ENCODE measurements around the gene BTBD9.
A peak's percentile ranks its signal among the peaks of the same experiment; 100 is the strongest.

BTBD9 gene

DNA sequence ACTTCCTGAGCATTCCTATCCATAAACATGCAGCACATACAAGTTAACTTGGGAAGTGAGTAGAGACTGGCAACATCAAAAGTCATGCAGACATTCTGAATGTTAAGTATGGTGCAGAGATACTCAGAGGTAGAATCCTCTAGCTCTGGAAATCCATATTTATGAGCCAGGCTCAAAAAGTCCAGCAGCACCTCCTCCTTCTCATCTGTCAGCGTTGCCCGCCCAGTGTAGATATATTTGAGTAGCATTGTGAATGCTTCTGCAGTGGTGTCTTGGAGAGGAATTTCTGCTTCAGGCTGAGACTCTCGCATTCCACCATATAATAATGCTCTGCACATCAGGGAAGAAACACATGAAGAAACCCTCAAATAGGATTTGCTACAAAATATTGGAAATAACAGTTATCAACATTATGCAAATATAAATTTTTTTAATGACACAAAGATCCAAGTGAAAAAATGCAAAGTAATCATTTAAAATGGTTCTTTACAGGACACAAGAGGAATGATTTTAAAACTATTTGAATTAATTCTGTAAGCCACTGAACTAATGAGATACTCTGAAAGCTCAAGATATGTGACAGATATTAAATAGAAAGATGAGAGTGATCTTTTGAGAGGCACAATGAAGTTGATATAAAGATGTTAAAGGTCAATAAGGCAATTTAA, 45.6 kb downstream of the BTBD9 start:
- no peak for DNase-seq (ENCODE audit: low read depth)

DNA sequence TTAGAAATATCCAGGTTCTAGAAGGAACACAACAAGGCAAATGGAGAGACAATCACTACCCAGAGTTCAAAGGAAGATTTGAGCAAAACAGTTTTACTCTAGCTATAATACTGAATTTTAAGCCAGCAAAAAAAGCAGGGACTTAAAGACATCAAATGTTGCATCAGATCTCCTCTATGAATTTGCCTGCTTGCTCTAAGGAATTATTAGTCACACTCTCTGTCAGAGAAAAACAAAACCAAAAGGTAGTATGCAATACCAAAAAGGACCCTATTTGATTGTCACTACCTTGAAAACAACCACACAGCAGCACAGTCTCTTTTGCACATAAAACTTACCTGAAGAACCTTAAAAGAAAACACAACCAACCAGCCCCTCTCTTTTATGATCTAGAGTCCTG, 46.3 kb downstream of the BTBD9 start:
- no peak for DNase-seq (ENCODE audit: low read depth)

DNA sequence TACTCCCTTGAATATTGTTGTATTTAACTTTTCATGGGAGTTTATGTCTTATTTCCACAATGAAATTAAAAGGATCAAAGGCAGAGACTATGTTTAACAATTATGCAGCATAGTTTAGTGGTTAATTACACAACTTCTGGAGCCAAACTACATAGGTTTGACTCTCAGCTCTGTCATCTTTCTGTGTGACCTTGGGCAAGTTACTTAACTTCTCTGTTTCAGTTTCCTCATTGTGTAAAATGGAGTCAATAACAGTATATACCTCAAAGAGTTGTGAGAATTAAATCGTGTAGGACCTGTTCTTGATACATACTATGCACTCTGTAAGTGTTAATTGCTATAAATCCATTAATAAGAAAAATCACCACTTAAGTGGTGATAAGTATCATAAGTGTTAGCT, 48.3 kb downstream of the BTBD9 start:
- no peak for DNase-seq (ENCODE audit: low read depth)

DNA sequence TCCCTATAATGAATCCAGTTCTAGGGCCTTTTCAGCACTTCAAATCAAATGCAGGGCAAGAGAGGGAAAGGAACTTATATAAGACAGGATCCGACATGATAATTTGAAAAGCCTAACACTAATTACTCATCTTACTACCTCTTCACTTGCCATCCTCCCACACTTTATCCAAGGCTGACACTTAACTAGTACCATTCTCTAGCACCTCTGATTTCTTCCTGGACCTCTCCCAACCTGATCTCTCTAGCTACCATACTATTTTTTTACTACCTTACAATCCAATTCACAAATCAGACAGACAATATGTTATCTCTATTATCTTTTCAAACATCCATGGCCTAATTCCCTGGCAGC, 50.4 kb downstream of the BTBD9 start:
- no peak for DNase-seq (ENCODE audit: low read depth)

DNA sequence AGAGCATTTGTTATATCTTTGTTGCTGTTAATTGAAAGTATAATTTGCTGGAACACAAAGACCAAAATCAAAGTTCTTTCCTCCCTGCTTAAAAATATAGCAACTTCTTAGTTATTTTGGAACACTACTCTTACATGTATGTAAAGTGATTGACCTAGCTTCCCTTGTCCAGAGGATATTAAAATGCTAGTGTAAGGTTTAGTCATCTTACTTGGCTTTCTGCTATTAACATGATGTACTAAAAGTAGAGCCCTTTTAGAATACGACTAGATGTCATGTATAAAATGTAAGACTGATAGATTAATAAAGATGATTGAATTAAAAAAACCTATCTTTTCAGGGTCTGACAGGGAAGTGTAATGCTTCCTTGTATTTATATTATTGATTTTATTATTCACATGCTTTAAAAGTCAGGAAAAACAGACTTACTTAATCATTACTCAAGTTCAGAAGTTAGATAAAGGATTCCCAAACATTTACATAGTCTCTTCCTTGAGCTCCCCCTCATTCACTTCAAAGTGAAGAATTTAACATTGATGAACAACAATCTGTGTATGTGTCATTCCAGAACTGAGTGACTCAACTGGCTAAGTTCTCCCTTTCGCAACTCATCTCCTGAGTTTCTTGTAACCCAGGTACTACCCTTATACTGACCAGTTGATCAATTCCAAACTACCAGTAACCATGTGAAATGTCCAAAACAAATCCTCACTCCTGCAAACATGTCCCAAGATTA, 50.9 kb downstream of the BTBD9 start:
- peak; percentile 58 for DNase-seq (ENCODE audit: low read depth)

DNA sequence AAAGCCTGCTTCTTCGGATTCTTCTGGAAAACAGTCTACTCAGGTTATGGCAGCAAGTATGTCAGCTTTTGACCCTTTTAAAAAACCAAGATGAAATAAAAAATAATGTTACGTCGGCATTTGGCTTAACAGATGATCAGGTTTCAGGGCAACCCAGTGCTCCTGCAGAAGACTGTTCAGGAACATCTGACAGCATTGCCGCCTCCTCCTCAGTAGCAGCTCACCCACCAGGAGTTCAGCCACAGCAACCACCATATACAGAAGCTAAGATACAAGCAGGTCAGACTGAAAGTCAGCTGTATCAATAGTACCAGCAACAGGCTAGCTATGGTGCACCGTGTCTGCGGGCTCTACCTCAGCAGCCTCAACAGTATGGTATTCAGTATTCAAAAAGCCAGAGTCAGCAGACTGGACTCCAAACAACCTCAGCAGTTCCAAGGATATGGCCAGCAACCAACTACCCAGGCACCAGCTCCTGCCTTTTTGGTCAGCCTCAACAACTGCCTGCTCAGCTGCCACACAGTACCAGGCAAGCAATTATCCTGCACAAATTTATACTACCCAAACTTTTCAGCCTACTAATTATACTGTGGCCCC, 51.9 kb downstream of the BTBD9 start:
- DNase-seq (ENCODE audit: low read depth): no peak

DNA sequence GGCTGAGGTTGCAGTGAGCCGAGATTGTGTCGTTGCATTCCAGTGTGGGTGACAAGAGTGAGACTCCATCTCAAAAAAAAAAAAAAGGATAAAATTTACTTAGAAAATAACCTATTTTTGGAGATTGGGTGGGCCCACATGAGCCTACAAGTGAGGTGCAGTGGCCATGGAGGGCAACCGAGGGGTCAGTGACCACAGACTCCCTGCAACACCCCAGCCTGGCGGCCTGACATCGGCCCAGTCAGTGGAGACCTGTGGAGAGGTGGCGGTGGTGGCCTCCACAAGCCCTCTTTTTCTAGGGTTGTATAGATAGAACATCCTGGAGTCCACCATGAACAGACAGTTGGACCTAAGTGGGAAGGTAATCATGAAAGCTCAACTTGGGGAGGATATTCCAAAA, 52.7 kb downstream of the BTBD9 start:
- DNase-seq (ENCODE audit: low read depth): no peak

DNA sequence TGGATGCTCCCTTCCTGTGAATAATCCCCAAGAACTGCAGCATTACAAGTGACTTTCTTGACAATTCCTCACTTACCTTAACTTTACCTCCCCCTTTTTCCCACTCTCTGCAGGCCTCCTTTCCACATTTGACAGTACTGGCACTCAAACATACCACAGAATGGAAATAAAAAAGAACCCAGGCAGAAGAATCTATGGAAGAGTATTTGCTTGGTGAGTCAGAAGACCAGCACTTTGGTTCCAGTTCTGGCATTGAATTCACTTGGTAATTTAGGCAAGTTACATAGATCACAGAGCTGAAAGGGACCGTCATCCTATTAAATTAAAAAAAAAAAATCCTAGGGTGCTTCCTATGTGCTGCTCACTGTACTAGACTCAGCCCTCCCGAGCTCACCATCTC, 55.0 kb downstream of the BTBD9 start:
- no peak for DNase-seq (ENCODE audit: low read depth)

DNA sequence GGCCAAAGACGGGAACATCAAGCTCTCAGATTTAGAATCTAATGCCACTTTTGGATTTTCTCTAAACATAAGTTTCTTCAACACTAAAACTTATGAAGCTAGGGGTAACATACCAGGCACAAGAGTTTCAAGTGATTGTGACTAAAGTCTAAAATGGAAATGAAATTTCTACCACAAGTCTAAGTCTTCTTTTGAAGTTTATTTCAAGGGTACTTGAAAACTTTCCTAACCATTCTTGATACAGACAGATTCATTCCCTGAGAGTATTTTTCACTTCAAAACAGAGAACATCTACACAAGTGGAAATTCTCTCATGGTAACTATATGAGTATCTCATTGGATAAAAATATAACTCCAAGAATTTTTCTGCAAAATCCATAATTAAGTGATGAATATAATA, 56.2 kb downstream of the BTBD9 start:
- no peak for DNase-seq (ENCODE audit: low read depth)

DNA sequence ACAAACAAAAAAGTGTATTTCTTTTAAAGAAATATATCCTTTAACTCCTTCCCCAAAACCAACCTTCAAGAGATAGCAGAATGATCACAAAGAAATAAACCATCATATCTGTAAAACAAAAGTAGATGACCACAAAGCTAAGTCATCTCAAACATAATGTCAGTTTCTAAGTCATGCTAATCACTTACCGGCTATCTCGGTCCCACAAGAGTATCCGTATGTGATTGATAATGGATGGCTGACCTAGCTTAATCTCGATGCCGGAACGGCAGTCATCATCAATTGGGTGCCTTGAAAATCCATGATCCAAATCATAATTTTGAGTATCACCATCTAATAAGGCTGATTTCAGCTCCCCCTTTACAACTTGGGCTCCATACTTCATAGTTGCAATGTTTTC, 59.7 kb downstream of the BTBD9 start:
- no peak for DNase-seq (ENCODE audit: low read depth)

DNA sequence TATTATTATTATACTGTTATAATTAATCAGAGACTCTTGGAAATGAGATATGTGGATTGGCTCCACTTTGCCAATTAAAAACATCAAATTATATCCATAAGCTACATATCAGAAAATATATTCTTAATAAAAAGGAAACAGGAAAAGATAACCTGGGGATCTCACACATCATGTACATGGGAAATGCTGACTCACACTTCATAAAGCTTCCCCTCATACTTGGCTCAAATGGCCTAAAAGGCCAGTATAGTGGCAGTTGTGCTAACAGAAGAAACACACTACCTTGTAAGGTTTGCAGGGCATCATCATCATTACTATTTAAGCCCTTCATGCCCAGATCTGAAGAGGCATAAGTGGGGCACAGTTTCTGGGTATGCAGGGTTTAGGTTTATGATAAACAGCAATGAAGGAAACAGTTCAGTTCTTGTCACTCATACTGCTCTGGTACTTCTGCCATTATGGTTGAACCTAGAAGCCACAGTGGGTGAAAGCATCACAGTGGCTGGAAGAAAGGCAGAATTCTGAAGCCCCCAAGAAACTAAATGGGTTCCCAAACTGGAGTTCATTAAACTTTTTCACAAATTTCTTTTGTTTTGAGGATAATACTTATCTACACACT, 60.6 kb downstream of the BTBD9 start:
- DNase-seq (ENCODE audit: low read depth): no peak

DNA sequence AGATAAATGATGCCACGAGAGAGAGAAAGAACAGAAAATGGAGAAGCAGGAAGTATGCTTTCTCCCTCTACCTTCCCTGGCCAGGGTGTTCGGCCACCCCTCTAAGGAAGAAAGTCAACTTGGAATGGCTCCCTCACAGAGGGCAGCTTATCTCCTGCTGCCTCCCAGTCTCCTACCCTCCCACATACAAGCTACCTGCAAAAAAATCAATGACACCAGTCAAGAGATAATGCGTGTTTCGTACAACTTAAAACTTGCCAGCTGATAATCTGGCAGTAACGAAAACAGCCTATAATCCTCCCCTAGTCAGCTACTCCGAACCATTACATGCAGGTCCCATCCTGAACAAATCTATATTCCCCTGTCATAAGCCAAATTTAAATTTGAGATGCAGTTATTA, 61.7 kb downstream of the BTBD9 start:
- DNase-seq (ENCODE audit: low read depth): no peak

DNA sequence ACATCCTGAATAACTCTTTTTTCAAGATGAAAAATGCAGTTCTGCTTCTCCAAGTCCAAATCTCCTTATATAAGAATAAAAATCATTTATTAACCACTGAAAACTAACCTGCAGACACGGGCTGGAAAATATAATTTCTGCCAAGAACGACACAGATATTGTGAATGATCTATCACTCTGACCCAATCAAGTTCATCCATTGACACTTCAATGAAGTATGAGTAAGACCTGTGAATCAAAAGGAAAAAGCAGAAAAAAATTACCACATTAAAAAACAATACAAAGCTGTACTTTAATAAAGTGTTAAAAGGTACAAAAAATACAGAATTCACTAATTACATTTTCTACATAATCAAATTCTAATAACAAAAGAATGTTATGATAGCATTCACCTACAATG, 62.2 kb downstream of the BTBD9 start:
- no peak for DNase-seq (ENCODE audit: low read depth)

DNA sequence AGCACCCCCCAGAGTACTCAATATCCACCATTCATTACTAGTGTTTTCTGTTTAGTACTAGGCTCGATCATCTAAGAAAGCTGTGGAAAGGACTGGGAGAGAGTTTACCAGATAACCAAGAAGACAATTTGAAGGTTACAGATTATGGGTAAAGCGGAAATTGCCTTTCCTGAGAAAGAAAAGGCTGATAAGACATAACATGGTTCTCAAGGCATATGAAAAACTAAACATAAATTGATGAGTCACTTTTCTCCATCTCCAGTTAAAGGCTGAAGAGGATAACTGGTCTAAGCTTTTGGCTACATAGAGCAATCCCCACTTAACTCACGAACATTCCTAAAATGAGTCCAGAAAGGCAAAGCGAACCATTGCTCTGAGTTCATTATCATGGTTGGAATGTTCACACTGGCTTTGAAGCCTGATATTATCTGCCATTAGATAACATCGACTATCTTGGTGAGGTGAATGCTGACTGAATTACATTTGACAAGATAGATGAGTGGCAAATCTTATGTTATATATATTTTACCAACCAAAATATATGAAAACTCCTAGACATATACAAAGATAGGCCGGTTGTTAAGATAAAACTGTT, 65.8 kb downstream of the BTBD9 start:
- DNase-seq (ENCODE audit: low read depth): no peak

DNA sequence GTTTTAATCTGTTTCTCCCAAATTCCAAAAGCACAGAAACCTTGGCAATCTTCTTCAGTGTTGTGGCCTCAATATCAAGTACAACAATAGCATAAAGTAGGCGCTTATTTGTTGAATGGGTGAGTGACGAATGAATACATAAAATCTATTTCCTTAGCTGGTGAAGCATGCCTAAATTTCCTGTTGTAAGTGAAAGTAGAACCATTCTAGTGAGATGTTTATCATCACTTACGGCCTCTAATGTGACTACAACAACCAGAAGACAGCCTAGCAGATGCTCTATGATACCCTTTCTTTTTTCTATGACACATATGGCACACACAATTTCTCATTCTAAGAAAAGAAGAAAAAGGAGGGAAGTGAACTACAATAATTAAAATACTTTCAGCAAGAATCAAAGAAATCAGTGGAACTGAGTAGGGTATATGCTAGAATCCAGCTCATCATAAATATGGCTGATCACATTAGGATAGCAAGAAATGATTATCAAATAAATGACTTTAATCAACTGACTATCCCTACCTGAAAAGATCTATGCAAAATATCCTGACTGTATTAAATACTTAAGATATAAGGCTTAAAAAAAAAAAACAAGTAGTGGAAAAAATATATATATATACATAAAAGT, 67.4 kb downstream of the BTBD9 start:
- DNase-seq (ENCODE audit: low read depth): no peak

DNA sequence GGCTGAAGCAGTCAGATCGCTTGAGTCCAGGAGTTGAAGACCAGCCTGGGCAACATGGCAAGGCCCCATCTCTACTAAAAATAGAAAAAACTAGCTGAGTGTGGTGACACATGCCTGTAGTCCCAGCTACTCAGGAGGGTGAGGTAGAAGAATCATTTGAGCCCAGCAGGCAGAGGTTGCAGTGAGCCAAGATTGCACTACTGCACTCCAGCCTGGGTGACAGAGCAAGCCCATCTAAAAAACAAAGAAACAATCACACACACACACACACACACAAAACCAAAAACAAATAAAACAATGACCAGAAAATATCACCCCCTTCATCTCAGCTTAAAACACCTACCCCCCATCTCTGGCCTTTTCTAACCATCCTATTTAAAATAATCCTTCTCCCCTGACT, 68.0 kb downstream of the BTBD9 start:
- DNase-seq (ENCODE audit: low read depth): no peak

DNA sequence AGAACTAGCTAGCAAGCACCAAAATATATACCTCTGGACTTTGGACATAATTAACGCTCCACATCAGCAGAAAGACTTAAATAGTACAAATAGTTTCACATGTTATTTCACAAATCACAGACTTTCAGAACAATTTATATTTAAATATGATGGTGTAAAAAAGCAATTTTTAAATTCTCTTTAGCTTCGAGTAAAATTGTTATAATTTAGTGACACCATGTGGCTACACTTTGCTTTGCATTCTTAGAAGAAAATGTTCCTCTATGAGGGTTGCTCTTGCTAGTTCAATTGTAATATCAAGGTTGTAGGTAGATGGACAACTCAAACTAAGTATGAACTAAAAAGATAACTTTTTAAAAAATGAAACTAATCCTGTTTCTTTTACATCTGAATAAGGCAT, 69.0 kb downstream of the BTBD9 start:
- no peak for DNase-seq (ENCODE audit: low read depth)

DNA sequence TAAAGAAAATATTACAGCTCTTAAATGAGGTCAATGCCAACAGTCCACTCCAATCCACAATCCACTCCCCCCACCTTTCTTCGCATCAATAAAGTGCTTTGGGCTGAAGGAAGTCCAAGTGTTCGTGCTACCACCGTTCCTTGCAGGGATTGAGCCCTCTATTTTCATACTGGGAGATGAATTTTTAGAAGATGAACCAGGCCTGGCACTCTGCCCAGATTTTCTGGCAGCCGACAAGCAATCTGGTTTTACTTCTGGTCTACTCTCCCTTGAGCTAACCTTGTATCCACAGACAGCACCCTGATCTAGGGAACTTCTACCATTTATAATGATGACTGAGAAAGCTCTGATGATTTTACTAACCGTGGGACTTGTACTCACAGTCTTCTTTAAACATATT, 72.3 kb downstream of the BTBD9 start:
- DNase-seq (ENCODE audit: low read depth): peak; percentile 62

DNA sequence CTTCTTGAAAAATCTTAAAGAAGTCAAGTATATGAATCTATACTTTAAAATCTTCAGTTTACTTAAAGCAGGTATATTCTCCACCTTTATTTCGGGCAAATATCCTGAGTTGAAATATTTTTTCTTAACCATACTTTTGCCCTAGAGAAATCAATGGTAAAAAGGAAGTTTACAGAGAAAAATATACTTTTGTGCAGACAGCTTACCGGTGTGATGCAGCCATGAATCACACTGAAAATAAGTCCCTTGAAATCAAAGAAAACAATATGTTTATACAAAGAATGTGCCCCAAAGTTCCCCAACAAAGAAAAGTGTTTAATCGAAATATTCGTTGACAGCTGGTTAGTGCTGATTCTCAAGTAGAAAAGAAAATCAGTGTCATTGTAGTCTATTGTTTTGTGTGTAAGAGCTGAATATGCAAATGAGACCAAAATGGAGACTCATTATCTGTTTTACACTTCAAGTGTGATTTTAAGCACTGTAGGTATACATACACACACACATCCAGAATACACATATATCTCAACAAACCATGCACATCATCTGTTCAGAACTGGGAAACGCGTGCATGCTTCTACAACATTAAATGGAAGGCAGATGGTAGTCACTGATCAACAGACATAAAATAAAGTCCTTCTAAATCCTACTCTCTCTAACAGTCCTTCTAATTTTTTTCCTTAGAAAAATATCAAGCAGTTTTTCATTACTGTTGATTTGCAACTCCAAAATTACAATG, 73.3 kb downstream of the BTBD9 start:
- no peak for DNase-seq (ENCODE audit: low read depth)

DNA sequence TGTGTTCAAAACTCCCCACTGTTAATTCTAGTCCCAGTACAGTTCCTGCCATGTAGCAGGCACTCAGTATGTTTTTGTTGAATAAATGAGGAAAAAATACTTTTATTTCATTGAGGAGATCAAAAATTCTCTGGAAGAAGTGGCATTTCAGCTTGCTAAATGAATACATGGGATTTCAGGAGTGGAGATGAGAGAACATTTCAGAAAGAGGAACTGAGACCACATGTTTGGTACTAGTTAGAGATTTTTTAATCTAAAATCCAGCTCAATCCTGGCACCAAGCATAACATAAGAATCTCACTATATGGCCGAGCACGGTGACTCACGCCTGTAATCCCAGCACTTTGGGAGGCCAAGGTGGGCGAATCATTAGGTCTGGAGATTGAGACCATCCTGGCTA, 75.4 kb downstream of the BTBD9 start:
- no peak for DNase-seq (ENCODE audit: low read depth)

DNA sequence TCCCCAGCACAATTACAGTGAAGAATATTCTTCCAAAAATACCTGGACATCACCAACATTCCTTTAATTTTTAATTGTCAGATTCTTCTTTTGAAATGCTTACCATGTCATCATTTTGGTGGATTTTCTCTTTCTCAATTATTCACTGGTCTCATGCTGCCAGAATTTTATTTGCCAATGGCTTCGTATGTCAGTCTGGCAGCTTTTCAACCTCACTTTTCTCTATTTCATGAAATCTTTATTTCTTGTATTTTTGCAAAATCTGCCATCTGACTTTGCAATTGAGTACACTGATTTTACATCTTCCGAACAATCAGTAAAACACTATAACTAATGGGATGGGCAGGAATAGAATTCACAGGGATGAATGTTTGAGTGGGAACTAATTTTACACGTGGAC, 84.1 kb downstream of the BTBD9 start:
- no peak for DNase-seq (ENCODE audit: low read depth)
